Head of caudate nucleus (tissue), 42 donors: ENCODE measurements around the gene CBX3.
"Not testable (repeated sequence)": the region's sequence is repeated elsewhere in the genome, so short reads cannot be mapped to it uniquely, and the experiment has no call there.

Experiments used
- DNase-seq, 42 donors: peaks; one replicate each; pipeline versions ENCODE4 v3.0.0 to v3.0.0-alpha.2; 2020 to 2021; ENCODE audit warnings: mixed read lengths in 7 of 42
- intact Hi-C: fragments of 100-400 bp; cut with DNase I; formaldehyde crosslinking; loops from one replicate; pipeline ENCODE4 v1.15.0; 2022

Gene CBX3

GRCh38 chr7:26185131-26185843 lies 16.3 kb upstream of the CBX3 start:
- intact Hi-C loops: no loop called here
- DNase-seq: no peak

DNA sequence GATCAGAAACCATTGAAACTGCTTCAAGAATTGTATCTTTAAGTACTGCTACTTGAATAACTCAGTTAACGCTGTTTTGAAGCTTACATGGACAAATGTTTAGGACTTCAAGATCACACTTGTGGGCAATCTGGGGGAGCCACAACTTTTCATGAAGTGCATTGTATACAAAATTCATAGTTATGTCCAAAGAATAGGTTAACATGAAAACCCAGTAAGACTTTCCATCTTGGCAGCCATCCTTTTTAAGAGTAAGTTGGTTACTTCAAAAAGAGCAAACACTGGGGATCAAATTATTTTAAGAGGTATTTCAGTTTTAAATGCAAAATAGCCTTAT lies 15.7 kb upstream of the CBX3 start:
- no peak for DNase-seq
- intact Hi-C loops: no loop called here

GRCh38 chr7:26186364-26187311 lies 14.9 kb upstream of the CBX3 start:
- intact Hi-C loops: no loop called here
- DNase-seq: no peak

GRCh38 chr7:26187380-26188205 lies 14.0 kb upstream of the CBX3 start:
- intact Hi-C loops: no loop called here
- DNase-seq: no peak

DNA sequence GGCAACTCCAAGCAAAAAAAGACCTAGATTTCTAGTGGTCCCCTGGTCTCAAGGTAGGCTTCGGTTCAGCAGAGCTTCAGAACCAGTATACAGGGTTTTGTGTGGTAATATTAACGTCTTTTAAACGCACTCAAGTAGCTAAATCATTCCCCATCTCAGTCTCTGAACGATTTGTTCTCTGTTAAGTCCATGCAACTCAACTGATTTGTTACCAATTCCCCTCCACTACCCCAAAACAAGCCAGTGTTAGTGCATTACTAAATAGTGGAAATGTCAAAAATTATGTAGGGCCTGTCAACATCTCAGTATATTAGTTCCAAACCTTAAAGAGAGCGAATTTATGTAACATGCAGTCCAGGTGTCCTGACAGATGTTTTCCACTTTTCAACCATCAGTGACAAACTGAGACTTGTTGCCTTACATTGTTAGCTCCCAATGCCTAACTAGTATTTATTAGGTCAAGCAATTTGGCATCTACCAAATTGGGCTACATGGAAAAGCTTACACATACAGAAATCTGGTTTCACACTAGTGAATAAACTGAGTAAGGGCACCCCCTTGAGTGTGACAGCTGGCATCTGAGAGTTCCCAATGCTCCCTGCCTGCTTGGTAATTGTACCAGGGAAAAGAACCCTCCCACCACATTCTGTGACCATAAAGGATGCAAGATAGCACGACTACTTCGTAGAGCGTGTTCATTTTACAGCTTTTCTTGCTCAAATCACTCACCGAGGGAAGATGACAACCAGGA lies 13.2 kb upstream of the CBX3 start:
- DNase-seq: no peak
- intact Hi-C loops: no loop called here

DNA sequence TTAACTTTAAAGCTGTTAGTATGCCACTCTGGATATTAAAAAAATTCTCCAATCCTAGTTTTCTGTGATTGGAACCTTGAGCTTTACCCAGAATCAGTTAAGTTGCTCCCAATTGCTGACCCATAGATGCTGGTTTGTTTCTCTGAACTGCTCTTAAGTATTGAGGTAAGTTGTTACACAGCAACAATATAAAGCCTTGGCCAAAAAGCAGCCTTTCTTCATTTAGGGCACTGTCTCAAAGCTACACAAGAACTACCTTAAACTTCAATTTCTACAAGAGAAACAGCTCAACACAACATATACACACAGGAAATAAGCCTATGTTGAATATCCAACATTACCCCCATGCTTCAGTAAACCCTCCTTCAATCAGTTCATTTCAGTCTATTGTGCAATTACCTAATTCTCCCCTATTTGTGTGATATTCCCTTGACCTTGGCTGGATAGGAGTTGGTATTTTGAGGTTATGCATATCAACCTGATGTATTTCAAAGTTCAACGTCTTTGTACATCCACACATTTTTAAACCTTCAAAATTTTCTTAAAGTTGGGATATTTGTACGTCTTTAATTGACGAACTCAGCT lies 12.5 kb upstream of the CBX3 start:
- DNase-seq: no peak
- intact Hi-C loops: no loop called here

DNA sequence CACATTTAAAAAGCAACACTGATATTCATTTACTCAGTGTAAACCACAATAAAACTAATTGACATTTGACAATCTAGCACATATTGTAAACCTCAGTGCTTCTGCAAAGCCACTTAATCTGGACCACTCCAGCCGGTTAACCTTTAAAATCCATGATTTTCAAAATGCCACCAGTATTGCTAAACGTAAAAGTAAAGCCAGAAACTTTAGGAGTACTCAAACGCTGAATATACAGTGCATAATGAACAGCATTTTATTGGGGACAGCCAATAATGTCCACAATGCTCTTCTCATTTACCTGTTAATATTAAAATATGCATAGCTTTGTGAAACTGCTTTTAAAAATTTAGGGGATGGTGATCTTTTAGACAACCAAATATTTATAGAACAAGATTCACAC lies 11.8 kb upstream of the CBX3 start:
- intact Hi-C loops: loop anchor here (10.0 kb wide), 1 partner anchor 105 kb away; no protein-coding TSS in a partner anchor

DNA sequence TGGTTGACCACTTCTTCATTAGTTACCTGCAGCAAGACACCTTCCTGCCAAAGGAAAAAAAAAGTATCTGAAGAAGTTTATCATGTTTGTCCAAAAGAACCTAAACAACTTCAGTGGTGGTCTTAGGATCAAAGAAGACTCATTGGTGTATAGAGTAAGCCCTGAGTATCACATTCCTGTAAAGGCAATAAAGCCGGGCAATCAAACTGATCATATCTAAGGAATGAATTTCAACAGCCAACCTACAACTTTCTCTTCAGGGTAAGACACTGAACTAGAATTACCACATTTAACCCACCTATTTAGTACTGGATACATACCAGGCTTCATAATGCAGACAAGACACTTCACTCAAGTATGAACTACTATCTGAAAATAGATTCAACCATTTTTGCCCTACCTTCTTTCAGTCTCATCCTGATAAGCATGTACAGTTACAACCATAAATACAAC lies 11.1 kb upstream of the CBX3 start:
- intact Hi-C loops: loop anchor here (10.0 kb wide), 1 partner anchor 106 kb away; no protein-coding TSS in a partner anchor
- DNase-seq: no peak

More for the DNA sequence above, 11.8 kb upstream of the CBX3 start:
- DNase-seq: no peak

DNA sequence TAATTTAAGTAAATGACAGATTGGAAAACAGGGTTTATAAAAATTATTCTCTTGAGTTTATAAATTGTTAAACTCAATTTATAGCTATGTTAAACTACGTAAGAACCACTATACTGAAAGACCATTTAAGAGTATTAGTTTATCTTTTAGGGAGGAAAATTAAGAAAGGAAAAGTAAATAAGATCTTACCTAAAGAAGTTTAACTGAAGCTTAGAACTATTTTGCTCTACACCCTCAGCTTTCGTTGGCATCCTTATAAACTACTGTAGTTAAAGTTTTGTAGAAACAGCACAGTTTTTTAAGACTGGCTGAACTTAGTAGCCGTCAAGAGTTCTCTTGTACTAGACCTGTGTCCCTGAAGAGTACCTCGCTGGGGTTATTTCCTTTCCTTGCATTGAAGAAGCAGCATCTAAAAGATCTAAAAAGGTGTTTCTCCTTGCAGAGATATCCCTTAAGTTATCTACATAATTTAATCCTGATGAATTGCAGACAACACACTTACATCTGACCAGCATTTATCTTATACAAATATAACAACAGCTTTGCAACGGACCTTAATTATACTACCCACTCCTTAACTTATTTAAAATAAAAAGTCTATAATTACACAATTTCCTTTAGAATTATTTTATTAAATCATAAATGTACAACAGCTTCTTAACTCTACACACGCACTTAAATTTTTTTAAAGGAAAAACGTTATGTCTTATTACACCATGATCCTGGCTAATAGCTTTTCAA lies 10.1 kb upstream of the CBX3 start:
- intact Hi-C loops: loop anchor here (10.0 kb wide), 1 partner anchor 107 kb away; no protein-coding TSS in a partner anchor
- DNase-seq: no peak

DNA sequence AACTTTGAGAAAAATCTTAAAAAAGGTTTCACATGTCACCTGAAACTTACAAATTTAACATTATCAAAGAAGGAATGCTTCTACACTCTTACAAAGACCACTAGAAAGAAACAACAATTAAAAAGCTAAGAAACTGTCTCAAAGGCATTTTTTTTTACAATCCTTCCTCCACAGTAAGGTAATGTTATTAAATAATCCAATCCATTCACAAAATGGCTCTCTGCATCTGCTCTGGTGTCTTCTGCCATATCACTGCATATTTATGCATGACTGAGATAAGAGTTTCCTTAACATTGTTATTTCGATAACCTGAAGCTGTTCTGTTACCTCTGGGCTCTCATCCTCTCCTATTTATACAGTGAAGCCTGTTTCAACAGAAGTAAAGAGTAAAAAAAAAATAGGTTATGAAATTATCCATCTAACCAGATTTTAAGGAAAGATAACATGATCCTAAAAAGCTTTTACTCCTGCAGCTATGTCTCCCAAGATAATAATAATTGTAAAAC lies 9.5 kb upstream of the CBX3 start:
- no peak for DNase-seq
- intact Hi-C loops: loop anchor here (10.0 kb wide), 1 partner anchor 107 kb away; no protein-coding TSS in a partner anchor

DNA sequence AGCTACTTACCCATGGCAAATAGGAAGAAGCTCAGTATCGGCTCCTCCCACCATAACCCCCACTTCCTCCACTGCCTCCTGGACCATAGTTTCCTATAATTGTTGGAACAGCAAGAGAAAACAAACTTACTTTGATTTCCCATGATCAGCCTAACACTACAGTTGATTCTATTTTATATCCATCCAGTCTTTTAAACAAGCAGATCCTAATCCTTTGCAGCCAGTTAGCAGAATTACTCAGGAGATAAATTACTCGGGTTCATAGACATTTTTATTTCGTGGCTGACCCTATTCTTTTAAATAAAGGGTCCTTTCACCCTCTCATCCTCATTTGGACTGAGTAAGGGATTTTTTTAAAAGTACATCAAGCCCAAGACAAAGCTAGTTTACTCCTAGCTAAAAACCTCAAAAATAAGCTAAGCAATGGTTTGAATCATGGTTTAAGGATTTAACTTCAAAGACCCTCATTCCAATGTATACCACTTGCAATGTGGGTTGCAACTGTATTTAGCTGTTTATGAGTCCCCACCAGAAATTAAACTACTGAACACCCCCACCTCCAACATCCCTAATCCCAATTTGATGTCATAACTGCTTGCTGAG lies 9.0 kb upstream of the CBX3 start:
- no peak for DNase-seq
- intact Hi-C loops: loop anchor here (10.0 kb wide), 1 partner anchor 108 kb away; no protein-coding TSS in a partner anchor

DNA sequence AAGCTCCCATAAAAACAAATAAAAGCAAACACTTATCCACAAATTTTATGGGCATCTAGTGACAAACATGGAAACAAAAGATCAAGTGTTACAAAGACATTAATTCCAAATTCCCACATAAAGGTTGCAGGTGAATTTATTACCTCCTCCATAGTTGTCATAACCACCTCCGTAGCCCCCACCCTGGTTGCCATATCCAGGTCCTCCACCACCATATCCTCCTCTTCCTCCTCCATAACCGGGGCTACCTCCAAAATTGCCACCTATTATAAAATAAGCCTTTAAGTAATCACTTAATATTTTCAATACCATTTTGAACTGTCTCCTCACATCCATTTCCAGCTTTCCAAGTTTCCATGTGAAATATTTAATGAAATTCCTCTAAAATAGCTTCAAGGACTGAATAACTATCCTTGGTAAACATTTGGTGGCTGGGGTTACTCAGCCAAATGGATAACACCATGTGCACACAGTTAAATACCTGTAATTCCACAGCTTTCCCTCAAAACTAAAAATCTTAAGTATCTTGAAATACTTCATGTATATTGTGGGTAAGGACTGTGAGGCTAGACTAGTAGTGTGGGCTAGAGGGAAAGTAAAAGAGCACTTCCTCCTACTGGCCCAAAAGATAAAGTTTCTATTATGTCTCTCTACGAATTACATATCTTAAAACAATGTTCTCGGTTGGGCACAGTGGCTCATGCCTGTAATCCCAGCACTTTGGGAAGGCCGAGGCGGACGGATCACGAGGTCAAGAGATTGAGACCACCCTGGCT lies 7.9 kb upstream of the CBX3 start:
- intact Hi-C loops: loop anchor here (10.0 kb wide), 1 partner anchor 109 kb away; no protein-coding TSS in a partner anchor
- DNase-seq: no peak

DNA sequence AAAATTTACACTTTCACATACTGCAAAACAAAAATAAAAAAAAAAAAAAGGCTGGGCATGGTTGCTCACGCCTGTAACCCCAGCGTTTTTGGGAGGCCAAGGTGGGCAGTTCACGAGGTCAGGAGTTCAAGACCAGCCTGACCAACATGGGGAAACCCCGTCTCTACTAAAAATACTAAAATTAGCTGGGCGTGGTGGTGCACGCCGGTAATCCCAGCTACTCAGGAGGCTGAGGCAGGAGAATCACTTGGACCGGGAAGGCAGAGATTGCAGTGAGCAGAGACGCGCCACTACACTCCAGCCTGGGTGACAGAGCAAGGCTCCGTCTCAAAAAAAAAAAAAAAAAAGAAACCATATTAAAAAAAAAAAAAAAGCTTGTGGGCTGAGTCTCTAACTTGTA lies 6.8 kb upstream of the CBX3 start:
- not testable (repeated sequence) for DNase-seq
- intact Hi-C loops: loop anchor here (10.0 kb wide), 1 partner anchor 110 kb away; no protein-coding TSS in a partner anchor

DNA sequence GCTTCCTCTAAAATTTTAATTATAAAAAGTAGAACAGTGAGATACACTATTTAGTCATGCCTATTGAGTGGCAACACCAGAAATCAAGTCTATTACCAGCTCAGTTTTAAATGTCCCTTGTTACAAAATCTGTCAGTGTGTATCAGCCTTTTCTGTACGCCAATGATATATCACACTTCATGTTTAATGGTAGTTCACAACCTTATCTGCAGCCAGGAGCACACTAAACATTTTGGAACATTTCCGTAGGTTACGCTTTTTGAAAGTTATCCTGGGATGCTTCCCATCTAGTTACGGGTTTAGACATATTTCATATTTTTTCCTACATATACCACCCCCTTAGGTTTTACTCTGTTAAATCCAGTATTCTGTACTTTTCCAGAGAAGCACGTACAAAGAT lies 6.4 kb upstream of the CBX3 start:
- intact Hi-C loops: loop anchor here (10.0 kb wide), 1 partner anchor 110 kb away; no protein-coding TSS in a partner anchor
- no peak for DNase-seq

DNA sequence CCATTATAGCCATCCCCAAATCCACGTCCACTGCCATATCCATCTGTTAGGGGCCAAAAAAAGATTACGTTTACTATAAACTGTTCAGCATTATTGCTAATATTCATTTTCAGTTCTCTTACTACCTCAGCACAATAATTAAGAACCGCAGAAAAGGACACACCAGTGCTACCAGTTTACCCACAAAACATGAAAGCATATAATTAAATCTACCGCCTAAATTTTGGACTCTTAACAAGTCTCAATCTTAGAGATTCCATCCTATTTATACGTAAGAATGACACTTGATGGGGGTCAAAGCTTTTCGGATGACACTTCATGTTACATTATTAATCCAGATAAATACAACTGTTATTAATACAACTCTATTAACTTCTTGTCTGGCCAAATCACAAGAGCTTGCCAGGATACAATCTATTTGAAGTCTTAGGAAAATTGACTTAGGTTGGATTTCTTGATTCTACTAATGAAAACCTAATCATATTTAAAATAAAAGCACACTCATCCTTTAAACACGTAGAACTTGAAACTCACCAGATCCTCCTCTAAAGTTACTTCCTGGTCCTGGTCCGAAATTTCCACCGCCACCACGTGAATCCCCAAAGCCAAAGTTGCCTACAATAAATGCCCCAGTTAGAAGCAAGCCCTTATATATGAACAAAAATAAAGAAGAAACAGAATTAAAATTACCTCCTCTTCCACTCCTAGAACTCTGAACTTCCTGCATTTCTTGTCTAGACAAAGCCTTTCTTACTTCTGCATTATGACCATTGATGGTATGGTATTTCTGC lies 5.5 kb upstream of the CBX3 start:
- intact Hi-C loops: loop anchor here (10.0 kb wide), 1 partner anchor 111 kb away; no protein-coding TSS in a partner anchor
- DNase-seq: no peak
